Measurements from ENCODE around the gene FAM83E. TPM values are rescaled to one million over a fixed set of nuclear protein-coding genes. Genes with fewer than 3 reads are reported as not detected.

Gene FAM83E
- total RNA-seq, 2 experiments from 2014 or later, result 1.7 to 2.3 TPM

DNA sequence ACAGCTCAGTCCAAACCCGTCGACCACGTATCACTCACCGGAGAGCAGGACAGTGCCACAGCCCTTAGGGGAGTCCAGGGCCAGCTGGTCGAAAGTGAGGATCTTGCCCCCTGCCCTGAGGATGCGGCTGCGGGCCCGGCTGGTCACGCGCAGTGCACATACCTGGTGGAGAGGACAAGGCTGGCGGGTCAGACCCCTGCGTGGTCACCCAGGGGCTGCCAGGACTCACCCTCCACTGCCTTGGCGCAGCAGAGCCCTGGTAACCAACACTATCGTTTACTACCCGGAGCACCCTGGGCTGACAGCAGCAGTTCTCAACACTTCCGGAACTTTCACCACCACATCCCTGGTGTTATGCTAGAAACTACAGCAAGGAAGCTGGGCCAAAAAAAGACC lies 1.2 kb upstream of the FAM83E start:
- H3K4me1 Mint-ChIP-seq (ENCODE audit: low read depth), result peaks cover 29% of the 10 kb centered on the region
- ATAC-seq (no peak), DNase-seq (peak; percentile 21)
- ChIA-PET CTCF (interaction anchor here (1.0 to 1.3 kb wide), 2 partner anchors 30 to 109 kb away, joined by 3 to 4 read pairs; partner anchors contain the start of gene CA11), POLR2A (interaction anchor here (0.7 to 1.2 kb wide), 2 partner anchors 8 to 12 kb away, joined by 3 read pairs; no protein-coding TSS in a partner anchor)
- peak overlapping the region; percentile 16 for H3K27ac Mint-ChIP-seq
- peaks cover 52% of the 10 kb centered on the region for H3K36me3 Mint-ChIP-seq (ENCODE audit: low read depth)
- no peaks in the 10 kb centered on the region for H3K9me3 Mint-ChIP-seq (ENCODE audit: insufficient read depth)
- no peaks in the 10 kb centered on the region for H3K27me3 Mint-ChIP-seq (ENCODE audit: low read depth)
- peak overlapping the region; percentile 97 for H3K4me3 Mint-ChIP-seq

- Mint-ChIP-seq H3K4me3 (peak overlapping the region; percentile 8), H3K27ac (no peak overlapping the region), H3K27me3 (ENCODE audit: low read depth) (no peaks in the 10 kb centered on the region), H3K4me1 (ENCODE audit: low read depth) (peaks cover 29% of the 10 kb centered on the region), H3K9me3 (ENCODE audit: insufficient read depth) (no peaks in the 10 kb centered on the region), H3K36me3 (ENCODE audit: low read depth) (peaks cover 52% of the 10 kb centered on the region)
- ChIA-PET CTCF (no interaction called here), POLR2A (interaction anchor here (0.7 to 1.2 kb wide), 2 partner anchors 9 to 12 kb away, joined by 3 read pairs; no protein-coding TSS in a partner anchor)
- DNase-seq (no peak), ATAC-seq (no peak)
Measured at GRCh38 chr19:48615231-48616040, 560 bp upstream of the FAM83E start.

- H3K9me3 Mint-ChIP-seq (ENCODE audit: insufficient read depth), result no peaks in the 10 kb centered on the region
- no peak overlapping the region for H3K4me3 Mint-ChIP-seq
Measured at GRCh38 chr19:48613852-48614435, 932 bp downstream of the FAM83E start.

GRCh38 chr19:48613024-48613851 lies 1.6 kb downstream of the FAM83E start:
- Mint-ChIP-seq H3K27me3 (ENCODE audit: low read depth) (no peaks in the 10 kb centered on the region), H3K9me3 (ENCODE audit: insufficient read depth) (no peaks in the 10 kb centered on the region), H3K4me1 (ENCODE audit: low read depth) (peaks cover 23% of the 10 kb centered on the region), H3K27ac (peak overlapping the region; percentile 10), H3K4me3 (no peak overlapping the region), H3K36me3 (ENCODE audit: low read depth) (peaks cover 38% of the 10 kb centered on the region)
- ChIA-PET POLR2A (no interaction called here), CTCF (no interaction called here)
- DNase-seq, result no peak
- ATAC-seq, result peak; percentile 13

More at GRCh38 chr19:48613852-48614435, 932 bp downstream of the FAM83E start:
- DNase-seq (peak; percentile 23), ATAC-seq (no peak)
- ChIA-PET CTCF (no interaction called here), POLR2A (no interaction called here)
- peak overlapping the region; percentile 10 for H3K27ac Mint-ChIP-seq
- H3K4me1 Mint-ChIP-seq (ENCODE audit: low read depth), result peaks cover 19% of the 10 kb centered on the region
- H3K36me3 Mint-ChIP-seq (ENCODE audit: low read depth), result peaks cover 45% of the 10 kb centered on the region
- H3K27me3 Mint-ChIP-seq (ENCODE audit: low read depth), result no peaks in the 10 kb centered on the region

GRCh38 chr19:48611872-48612271 lies 3.0 kb downstream of the FAM83E start:
- Mint-ChIP-seq H3K27me3 (ENCODE audit: low read depth) (no peaks in the 10 kb centered on the region), H3K27ac (no peak overlapping the region), H3K36me3 (ENCODE audit: low read depth) (peaks cover 25% of the 10 kb centered on the region), H3K9me3 (ENCODE audit: insufficient read depth) (no peaks in the 10 kb centered on the region), H3K4me1 (ENCODE audit: low read depth) (peaks cover 15% of the 10 kb centered on the region), H3K4me3 (no peak overlapping the region)
- ChIA-PET CTCF (no interaction called here), POLR2A (no interaction called here)
- peak; percentile 21 for DNase-seq
- ATAC-seq, result no peak

DNA sequence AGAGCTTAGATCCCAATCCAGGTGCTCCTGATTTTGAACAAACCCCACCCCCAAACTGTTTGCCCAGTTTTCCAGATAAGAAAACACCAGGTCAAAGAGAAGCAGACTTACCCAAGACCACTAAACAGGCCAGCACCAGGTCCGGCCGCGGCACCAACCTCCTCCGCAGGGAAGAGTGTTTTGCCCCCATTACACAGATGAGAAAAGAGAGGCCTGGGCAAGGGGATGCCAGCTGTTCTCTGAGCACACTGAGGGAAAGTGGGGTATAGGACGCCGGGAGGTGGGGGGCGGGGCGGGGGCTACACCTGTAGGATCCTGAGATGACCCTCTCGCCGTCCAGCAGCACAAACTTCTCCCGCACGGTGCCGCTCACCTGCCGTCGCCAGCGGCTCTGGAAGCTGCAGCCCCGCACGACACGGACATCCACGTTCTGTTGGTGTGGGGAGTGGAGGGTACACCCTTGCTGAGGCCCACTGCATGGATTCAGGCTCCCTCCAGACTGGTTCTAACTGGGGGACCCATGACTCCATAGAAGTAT lies 5.2 kb downstream of the FAM83E start:
- H3K9me3 Mint-ChIP-seq (ENCODE audit: insufficient read depth), result no peaks in the 10 kb centered on the region
- H3K27ac Mint-ChIP-seq, result no peak overlapping the region
- CTCF ChIA-PET, result interaction anchor here (0.8 to 3.4 kb wide), 15 partner anchors 8 to 276 kb away, joined by 3 to 32 read pairs (median 6); partner anchors contain the start of genes RPL18, SPHK2, SYNGR4 and TMEM143
- peaks cover 7% of the 10 kb centered on the region for H3K36me3 Mint-ChIP-seq (ENCODE audit: low read depth)
- no peaks in the 10 kb centered on the region for H3K27me3 Mint-ChIP-seq (ENCODE audit: low read depth)
- POLR2A ChIA-PET, result interaction anchor here (0.6 to 1.5 kb wide), 3 partner anchors 9 to 14 kb away, joined by 4 to 11 read pairs (median 5); partner anchors contain the start of genes RPL18 and SPHK2
- peaks cover 4% of the 10 kb centered on the region for H3K4me1 Mint-ChIP-seq (ENCODE audit: low read depth)
- DNase-seq, result no peak
- ATAC-seq, result no peak
- no peak overlapping the region for H3K4me3 Mint-ChIP-seq

DNA sequence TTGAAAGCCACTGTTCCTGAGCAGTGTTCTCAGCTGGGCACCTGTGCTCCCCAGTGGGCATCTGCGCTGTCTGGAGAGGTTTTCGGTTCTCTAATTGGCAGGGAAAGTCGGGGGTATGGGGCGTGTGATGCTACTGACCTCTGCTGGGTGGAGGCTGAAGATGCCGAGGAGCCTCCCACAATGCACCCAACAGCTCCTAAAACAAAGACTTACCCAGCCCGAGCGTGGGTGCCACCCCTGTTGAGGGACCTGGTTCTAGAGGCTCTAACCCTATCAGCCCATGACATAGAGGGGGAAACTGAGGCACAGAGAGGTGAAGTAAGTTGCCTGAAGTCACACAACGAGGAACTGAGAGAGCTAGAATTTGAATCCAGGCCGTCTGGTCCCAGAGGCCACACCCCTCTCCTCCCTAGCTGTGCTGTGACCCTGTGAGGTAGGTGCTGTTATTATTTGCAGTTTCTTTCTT lies 6.0 kb downstream of the FAM83E start:
- Mint-ChIP-seq H3K9me3 (ENCODE audit: insufficient read depth) (no peaks in the 10 kb centered on the region), H3K4me3 (no peak overlapping the region), H3K27me3 (ENCODE audit: low read depth) (no peaks in the 10 kb centered on the region), H3K36me3 (ENCODE audit: low read depth) (peaks cover 3% of the 10 kb centered on the region), H3K4me1 (ENCODE audit: low read depth) (peaks cover 4% of the 10 kb centered on the region), H3K27ac (peak overlapping the region; percentile 46)
- ATAC-seq, result peak; percentile 79
- peak; percentile 71 for DNase-seq
- ChIA-PET CTCF (interaction anchor here (0.6 to 3.4 kb wide), 22 partner anchors 9 to 295 kb away, joined by 3 to 32 read pairs (median 4); partner anchors contain the start of genes KDELR1, RPL18, SPHK2 and SYNGR4), POLR2A (interaction anchor here (0.6 to 1.5 kb wide), 5 partner anchors 9 to 219 kb away, joined by 3 to 11 read pairs (median 3); partner anchors contain the start of genes RPL18 and SPHK2)

DNA sequence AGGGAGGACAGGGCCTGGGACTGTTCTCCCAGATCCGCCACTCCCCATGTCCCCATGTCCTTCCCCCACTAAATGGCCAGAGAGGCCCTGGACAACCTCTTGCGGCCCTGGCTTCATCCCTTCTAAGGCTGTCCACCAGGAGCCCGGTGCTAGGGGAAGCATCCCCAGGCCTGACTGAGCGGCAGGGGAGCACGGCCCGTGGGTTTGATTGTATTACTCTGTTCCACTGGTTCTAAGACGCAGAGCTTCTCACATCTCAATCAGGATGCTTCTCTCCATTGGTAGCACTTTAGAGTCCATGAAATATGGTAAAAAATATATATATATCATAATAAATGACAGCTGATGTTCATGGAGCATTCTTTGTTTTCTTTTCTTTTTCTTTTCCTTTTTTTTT lies 7.5 kb downstream of the FAM83E start:
- Mint-ChIP-seq H3K27me3 (ENCODE audit: low read depth) (no peaks in the 10 kb centered on the region), H3K27ac (no peak overlapping the region), H3K9me3 (ENCODE audit: insufficient read depth) (no peaks in the 10 kb centered on the region), H3K4me1 (ENCODE audit: low read depth) (peaks cover 4% of the 10 kb centered on the region), H3K36me3 (ENCODE audit: low read depth) (no peaks in the 10 kb centered on the region), H3K4me3 (no peak overlapping the region)
- no peak for DNase-seq
- CTCF ChIA-PET, result interaction anchor here (2.0 to 3.4 kb wide), 5 partner anchors 15 to 117 kb away, joined by 4 to 32 read pairs (median 27); no protein-coding TSS in a partner anchor
- ATAC-seq, result no peak
- POLR2A ChIA-PET, result interaction anchor here (1.4 kb wide), 1 partner anchor 33 kb away, joined by 5 read pairs; no protein-coding TSS in a partner anchor

GRCh38 chr19:48606463-48607358 lies 8.2 kb downstream of the FAM83E start, which contains the start of gene SPACA4:
Gene SPACA4 (plus strand): TSS chr19:48606742. CDS start chr19:48606979, 237 bp downstream.
- no peak for ATAC-seq
- DNase-seq, result no peak
- no peaks in the 10 kb centered on the region for H3K27me3 Mint-ChIP-seq (ENCODE audit: low read depth)
- CTCF ChIA-PET, result interaction anchor here (2.0 to 3.4 kb wide), 5 partner anchors 18 to 117 kb away, joined by 4 to 32 read pairs (median 27); no protein-coding TSS in a partner anchor
- H3K27ac Mint-ChIP-seq, result no peak within 1 kb of the TSS
- no peak within 1 kb of the TSS for H3K4me3 Mint-ChIP-seq
- no peaks in the 10 kb centered on the region for H3K36me3 Mint-ChIP-seq (ENCODE audit: low read depth)
- POLR2A ChIA-PET, result interaction anchor here (1.0 to 1.4 kb wide), 2 partner anchors 12 to 33 kb away, joined by 3 to 5 read pairs; partner anchors contain the start of genes RPL18 and SPHK2
- no peaks in the 10 kb centered on the region for H3K9me3 Mint-ChIP-seq (ENCODE audit: insufficient read depth)
- peaks cover 4% of the 10 kb centered on the region for H3K4me1 Mint-ChIP-seq (ENCODE audit: low read depth)

DNA sequence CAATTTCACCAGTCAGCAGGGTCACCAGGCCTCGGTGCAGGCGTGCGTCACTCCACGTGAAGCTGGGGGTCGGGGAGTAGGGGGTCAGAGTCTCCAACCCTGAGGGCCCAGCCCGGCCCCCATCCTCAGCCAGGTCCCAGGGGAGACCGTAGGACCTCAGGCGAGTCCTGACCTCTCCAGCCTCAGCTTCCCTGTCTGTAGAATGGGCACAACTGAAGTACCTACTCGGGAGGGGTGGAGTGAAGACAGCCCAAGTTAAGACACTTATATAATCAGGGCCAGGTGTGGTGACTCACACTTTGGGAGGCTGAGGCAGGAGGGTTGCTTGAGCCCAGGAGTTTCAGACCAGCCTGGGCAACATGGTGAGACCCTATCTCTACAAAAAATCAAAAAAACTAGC lies 11.0 kb downstream of the FAM83E start:
- POLR2A ChIA-PET, result no interaction called here
- Mint-ChIP-seq H3K36me3 (ENCODE audit: low read depth) (no peaks in the 10 kb centered on the region), H3K4me3 (no peak overlapping the region), H3K4me1 (ENCODE audit: low read depth) (peaks cover 3% of the 10 kb centered on the region), H3K27me3 (ENCODE audit: low read depth) (no peaks in the 10 kb centered on the region), H3K27ac (no peak overlapping the region), H3K9me3 (ENCODE audit: insufficient read depth) (no peaks in the 10 kb centered on the region)
- DNase-seq (no peak), ATAC-seq (no peak)
- CTCF ChIA-PET, result no interaction called here

All from activated CD8-positive, alpha-beta T cell treated with anti-CD3 and anti-CD28 coated beads, Interleukin-2, amount 10 ng/mL, durations not matched to agents 7 days and 5 days (primary cell).